Liver (tissue), 3 donors: ENCODE measurements around the gene SFXN5.

Experiments
- CTCF ChIP-seq: fragments of 150-350 bp; IDR thresholded peaks from 2 replicates; pipeline ENCODE4 v1.5.1; 2017; ENCODE audit warnings: improper control_type of control experiment, low read depth, low read length; ENCODE audit not compliant: missing input control
- EGR1 ChIP-seq, 2 donors: IDR thresholded peaks; 2 replicates each; pipeline ENCODE4 v1.6.1; 2016 to 2018; ENCODE audit warnings: antibody characterized with exemption in 2 of 2, low read depth in 2 of 2
- FOXA1 ChIP-seq: IDR thresholded peaks from 2 replicates; pipeline ENCODE4 v1.6.1; 2016; ENCODE audit warnings: antibody characterized with exemption
- GABPA ChIP-seq, 2 donors: IDR thresholded peaks in 1 of 2; conservative IDR thresholded peaks in 1 of 2; 2 replicates each; pipeline ENCODE4 v1.6.1; 2016; ENCODE audit warnings: antibody characterized with exemption in 2 of 2, mild to moderate bottlenecking in 1 of 2, moderate library complexity in 1 of 2
- JUND ChIP-seq, 2 donors: IDR thresholded peaks; 2 replicates each; pipeline ENCODE4 v1.6.1; 2016; ENCODE audit warnings: antibody characterized with exemption in 2 of 2
- RXRA ChIP-seq, 2 donors: IDR thresholded peaks; 2 replicates each; pipeline ENCODE4 v1.6.1; 2017 to 2018; ENCODE audit warnings: antibody characterized with exemption in 2 of 2, mild to moderate bottlenecking in 1 of 2
- SP1 ChIP-seq: IDR thresholded peaks from 2 replicates; pipeline ENCODE4 v1.6.1; 2018; ENCODE audit warnings: antibody characterized with exemption, mild to moderate bottlenecking
- TAF1 ChIP-seq: conservative IDR thresholded peaks from 2 replicates; pipeline ENCODE4 v1.6.1; 2016; ENCODE audit warnings: antibody characterized with exemption, mild to moderate bottlenecking
- YY1 ChIP-seq: IDR thresholded peaks from 2 replicates; pipeline ENCODE4 v1.6.1; 2016; ENCODE audit warnings: antibody characterized with exemption, mild to moderate bottlenecking
- ZBTB33 ChIP-seq: IDR thresholded peaks from 2 replicates; pipeline ENCODE4 v1.6.1; 2016; ENCODE audit warnings: antibody characterized with exemption
- TF ChIP-seq, protein P1 (sequence below): IDR thresholded peaks from 2 replicates; pipeline ENCODE4 v1.6.1; 2016; ENCODE audit warnings: antibody characterized with exemption
- TF ChIP-seq, protein P2 (sequence below): IDR thresholded peaks from 2 replicates; pipeline ENCODE4 v1.6.1; 2016; ENCODE audit warnings: antibody characterized with exemption
- TF ChIP-seq, protein P3 (sequence below): IDR thresholded peaks from 2 replicates; pipeline ENCODE4 v1.6.1; 2016; ENCODE audit warnings: antibody characterized with exemption, mild to moderate bottlenecking
- donor health status: healthy.
- donor health status: healthy.

- TF ChIP-seq CTCF (no peak), EGR1 (IDR thresholded peaks at IDR 0.05; ENCODE audit: low read depth in 2 of 2) (no peak), RXRA (IDR thresholded peaks at IDR 0.05) (no peak), JUND (IDR thresholded peaks at IDR 0.05) (no peak), FOXA1 (no peak), SP1 (no peak), TAF1 (no peak), YY1 (no peak), ZBTB33 (no peak), GABPA (IDR thresholded peaks at IDR 0.05 in 1 of 2, conservative IDR thresholded peaks at IDR 0.05 in 1 of 2) (no peak)
- TF ChIP-seq, protein P1, sequence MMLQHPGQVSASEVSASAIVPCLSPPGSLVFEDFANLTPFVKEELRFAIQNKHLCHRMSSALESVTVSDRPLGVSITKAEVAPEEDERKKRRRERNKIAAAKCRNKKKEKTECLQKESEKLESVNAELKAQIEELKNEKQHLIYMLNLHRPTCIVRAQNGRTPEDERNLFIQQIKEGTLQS: no peak
- TF ChIP-seq, protein P2, sequence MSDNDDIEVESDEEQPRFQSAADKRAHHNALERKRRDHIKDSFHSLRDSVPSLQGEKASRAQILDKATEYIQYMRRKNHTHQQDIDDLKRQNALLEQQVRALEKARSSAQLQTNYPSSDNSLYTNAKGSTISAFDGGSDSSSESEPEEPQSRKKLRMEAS: no peak
- TF ChIP-seq, protein P3, sequence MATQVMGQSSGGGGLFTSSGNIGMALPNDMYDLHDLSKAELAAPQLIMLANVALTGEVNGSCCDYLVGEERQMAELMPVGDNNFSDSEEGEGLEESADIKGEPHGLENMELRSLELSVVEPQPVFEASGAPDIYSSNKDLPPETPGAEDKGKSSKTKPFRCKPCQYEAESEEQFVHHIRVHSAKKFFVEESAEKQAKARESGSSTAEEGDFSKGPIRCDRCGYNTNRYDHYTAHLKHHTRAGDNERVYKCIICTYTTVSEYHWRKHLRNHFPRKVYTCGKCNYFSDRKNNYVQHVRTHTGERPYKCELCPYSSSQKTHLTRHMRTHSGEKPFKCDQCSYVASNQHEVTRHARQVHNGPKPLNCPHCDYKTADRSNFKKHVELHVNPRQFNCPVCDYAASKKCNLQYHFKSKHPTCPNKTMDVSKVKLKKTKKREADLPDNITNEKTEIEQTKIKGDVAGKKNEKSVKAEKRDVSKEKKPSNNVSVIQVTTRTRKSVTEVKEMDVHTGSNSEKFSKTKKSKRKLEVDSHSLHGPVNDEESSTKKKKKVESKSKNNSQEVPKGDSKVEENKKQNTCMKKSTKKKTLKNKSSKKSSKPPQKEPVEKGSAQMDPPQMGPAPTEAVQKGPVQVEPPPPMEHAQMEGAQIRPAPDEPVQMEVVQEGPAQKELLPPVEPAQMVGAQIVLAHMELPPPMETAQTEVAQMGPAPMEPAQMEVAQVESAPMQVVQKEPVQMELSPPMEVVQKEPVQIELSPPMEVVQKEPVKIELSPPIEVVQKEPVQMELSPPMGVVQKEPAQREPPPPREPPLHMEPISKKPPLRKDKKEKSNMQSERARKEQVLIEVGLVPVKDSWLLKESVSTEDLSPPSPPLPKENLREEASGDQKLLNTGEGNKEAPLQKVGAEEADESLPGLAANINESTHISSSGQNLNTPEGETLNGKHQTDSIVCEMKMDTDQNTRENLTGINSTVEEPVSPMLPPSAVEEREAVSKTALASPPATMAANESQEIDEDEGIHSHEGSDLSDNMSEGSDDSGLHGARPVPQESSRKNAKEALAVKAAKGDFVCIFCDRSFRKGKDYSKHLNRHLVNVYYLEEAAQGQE: no peak
These were observed 143.6 kb downstream of the SFXN5 start for GRCh38 chr2:72927619-72928550.
